Measurements from ENCODE around the gene CSMD2. TPM values are rescaled to one million over a fixed set of nuclear protein-coding genes. Genes with fewer than 3 reads are reported as not detected.
"Not testable (repeated sequence)": the region's sequence is repeated elsewhere in the genome, so short reads cannot be mapped to it uniquely, and the experiment has no call there.

Gene CSMD2
- 1 to 10 TPM in 2 of 12 donors, under 1 TPM in 8, not detected in 2; 0.51 to 3.3 (median 0.85) TPM for polyA plus RNA-seq (ENCODE audit: insufficient read length in 12 of 12)
- long read RNA-seq, donor 1 = 0 reads
- long read RNA-seq, donor 2 = 0 reads
- long read RNA-seq, donor 3 = 0 reads
- long read RNA-seq, donor 4 = 0 reads
- long read RNA-seq, donor 5 = 0 reads
- long read RNA-seq, donor 6 = 0 reads
- long read RNA-seq, donor 7 = 0 reads
- long read RNA-seq, donor 8 = 0 reads
- long read RNA-seq, donor 9 = 0 reads
- long read RNA-seq, donor 10 = 0 reads
- long read RNA-seq, donor 11 = 0 reads

DNA sequence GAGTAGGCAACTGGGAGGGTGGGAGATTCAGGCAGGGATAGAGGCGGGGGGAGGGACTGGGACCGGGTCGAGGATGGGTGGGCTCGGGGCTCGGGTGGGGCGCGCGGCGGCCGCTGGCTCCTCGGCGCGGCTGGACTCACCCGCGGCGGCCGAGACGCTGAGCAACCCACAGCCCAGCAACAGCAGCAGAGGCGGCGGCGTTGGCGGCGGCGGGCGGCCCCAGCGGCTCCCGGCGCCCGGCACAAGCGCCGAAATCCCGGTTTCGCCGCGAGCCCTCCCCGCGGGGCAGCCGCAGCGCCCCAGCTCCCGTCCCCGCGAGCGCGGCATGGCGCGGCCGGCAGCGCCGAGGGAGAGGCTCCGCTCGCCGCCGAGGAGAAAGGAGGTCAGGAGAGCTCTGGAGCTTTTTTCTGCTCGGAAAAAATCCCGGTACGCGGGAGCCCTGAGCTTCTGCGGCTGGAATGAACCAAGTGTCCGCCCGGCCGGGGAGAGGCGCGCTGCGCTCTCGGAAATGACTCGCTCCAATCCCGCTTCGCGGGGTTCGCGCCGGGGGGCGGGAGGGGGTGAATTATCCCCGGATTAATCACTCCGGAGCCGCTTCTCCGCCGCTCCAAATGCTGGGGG is at the start of gene CSMD2:
Gene CSMD2 (minus strand): TSS at position 460 of the 621 bp plus-strand sequence. CDS start 133 bp downstream, at position 327.
- no peak for DNase-seq

GRCh38 chr1:34213956-34214355 is 48.9 kb upstream of the CSMD2 start:
- DNase-seq = no peak

DNA sequence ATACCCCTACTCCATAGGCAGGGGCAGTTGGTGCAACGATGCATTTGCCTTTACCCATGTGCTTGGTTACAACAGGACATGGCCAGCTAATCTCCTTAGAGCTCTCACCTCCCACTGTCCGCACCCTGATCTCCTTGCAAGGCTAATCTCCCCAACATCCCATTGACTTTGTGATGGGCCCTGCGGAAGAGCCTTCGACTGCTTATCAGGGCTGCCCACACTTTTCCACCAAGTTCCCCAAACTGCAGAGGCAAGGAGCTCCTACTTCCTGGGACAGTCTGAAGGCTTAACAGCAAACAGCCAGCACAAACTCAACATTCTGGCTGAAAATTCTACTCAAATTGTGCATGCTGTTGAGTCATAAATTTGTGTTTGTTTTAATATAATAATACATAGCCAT is 47.6 kb upstream of the CSMD2 start:
- no peak for DNase-seq

DNA sequence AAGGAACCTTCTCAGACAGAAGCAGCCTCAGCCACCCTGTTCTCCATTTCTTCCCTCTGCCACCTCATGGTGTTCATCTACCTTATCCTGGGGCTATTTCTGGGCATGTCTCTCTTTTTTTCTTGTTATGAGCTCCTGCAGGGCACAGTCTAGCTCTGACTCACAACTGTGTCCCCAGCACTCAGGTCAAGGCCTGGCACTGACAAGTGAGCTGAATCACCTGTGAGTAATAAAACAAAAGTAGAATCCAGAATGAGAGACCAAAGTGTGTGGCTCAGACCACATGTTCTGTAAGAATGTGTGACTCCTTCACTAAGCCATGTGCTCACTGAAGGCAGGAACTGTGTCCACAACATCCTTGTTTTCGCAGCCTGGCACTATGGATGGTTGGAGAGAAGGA is 34.9 kb upstream of the CSMD2 start:
- no peak for DNase-seq

- no peak for DNase-seq
Measured at GRCh38 chr1:34192621-34193020, 27.6 kb upstream of the CSMD2 start.

GRCh38 chr1:34190692-34191091 is 25.7 kb upstream of the CSMD2 start:
- DNase-seq = no peak

DNA sequence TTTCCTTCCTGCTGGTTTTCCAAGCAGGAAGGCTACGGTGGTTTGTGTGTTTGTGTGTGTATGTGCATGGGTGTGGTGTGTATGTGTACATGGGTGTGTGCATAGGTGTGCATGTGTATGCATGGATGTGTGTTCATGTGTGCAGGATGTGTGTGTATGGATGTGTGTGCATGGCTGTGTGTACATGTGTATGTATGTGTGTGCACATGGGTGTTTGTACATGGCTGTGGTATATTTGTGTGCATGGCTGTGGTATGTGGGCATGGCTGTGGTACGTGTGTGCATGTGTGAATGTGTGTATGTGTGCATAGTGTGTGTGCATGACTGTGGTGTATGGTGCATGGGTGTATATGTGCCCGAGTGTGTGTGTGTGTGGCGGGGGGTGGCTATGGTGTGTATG is 24.0 kb upstream of the CSMD2 start:
- no peak for DNase-seq

- no peak for DNase-seq
Measured at GRCh38 chr1:34188418-34188817, 23.4 kb upstream of the CSMD2 start.

- no peak for DNase-seq
Measured at GRCh38 chr1:34186741-34187494, 21.9 kb upstream of the CSMD2 start.

DNA sequence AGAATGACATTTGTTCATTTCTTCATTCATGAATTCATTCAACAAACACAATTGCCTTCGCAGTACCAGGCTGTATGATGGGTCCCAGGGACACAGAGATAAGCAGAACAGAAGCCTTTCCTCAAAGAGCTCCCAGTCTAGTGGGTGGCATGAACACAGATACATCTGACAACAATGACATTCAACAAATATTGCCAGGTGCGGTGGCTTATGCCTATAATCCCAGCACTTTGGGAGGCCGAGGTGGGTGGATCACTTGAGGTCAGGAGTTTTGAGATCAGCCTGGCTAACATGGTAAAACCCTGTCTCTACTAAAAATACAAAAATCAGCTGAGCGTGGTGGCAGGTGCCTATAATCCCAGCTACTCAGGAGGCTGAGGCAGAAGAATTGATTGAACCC is 18.4 kb upstream of the CSMD2 start:
- DNase-seq = not testable (repeated sequence)

- DNase-seq = no peak
Measured at GRCh38 chr1:34178072-34178471, 13.0 kb upstream of the CSMD2 start.

- no peak for DNase-seq
Measured at GRCh38 chr1:34176830-34177603, 12.0 kb upstream of the CSMD2 start, which contains the start of gene C1orf94. C1orf94 (plus strand) TSS chr1:34176907; CDS start chr1:34177790, 883 bp downstream.

GRCh38 chr1:34175744-34176143 is 10.7 kb upstream of the CSMD2 start:
- DNase-seq = no peak

GRCh38 chr1:34167389-34167788 is 2.4 kb upstream of the CSMD2 start:
- no peak for DNase-seq

DNA sequence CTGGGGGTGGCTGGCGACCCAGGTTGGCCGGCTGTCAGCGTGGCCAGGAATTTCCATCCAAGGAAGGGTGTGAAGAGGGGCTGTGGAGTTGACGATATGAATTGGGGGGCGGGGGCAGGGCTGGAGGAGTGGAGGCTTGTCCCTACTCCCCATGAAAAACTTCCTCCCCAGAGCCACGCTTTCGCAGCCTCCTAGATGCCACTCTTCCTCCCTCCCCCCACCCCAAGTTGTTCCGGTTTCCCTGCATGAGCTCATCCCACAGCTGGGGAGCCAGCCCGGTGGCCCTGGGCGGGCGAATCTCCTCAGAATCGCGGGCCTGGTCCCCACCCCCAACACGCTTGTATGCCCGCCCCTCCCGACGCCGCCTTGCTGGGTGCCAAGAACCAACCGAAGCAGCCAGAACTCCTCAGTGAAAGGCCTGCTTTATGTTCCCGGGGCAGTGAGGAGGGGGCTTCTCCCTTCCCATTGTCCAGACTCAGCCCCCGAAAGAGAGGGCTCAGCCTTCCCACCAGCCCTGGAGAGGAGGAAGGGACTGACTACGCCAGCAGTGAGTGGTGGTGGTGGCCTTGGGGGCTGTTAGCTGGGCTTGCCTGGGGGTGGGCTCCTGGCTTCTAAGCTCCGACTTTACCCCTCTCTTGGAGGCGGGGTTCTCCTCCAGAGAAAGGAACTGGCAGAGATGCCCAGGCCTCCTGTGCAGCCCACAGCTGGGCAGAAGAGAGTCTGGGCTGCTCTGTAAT is 1.8 kb upstream of the CSMD2 start:
- no peak for DNase-seq

- no peak for DNase-seq
Measured at GRCh38 chr1:34166191-34166624, 1.2 kb upstream of the CSMD2 start.

DNA sequence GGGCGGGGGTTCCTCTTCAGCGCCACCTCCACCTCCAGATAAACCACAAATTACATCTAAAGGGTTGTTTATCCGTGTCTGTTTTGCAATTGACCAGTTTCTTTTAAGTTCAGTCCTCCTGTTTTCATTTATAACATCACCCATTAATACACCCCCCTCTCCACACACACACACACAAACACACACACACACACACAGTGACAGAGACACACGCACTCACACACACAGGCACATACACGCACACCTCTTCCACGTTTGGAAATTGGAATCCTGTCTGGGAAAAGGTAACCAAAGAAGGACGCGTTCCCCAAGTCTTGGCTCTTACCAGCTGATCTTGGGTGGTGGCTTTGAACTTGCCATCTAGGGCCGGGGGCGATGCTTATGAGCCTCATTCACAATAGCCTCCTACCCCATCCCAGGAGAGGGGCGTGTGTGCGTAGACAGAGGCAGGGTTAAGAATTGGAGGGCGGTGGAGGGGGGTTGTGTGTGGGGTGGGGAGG is 442 bp upstream of the CSMD2 start:
- no peak for DNase-seq

GRCh38 chr1:34163792-34164731 is 968 bp downstream of the CSMD2 start:
- no peak for DNase-seq

DNA sequence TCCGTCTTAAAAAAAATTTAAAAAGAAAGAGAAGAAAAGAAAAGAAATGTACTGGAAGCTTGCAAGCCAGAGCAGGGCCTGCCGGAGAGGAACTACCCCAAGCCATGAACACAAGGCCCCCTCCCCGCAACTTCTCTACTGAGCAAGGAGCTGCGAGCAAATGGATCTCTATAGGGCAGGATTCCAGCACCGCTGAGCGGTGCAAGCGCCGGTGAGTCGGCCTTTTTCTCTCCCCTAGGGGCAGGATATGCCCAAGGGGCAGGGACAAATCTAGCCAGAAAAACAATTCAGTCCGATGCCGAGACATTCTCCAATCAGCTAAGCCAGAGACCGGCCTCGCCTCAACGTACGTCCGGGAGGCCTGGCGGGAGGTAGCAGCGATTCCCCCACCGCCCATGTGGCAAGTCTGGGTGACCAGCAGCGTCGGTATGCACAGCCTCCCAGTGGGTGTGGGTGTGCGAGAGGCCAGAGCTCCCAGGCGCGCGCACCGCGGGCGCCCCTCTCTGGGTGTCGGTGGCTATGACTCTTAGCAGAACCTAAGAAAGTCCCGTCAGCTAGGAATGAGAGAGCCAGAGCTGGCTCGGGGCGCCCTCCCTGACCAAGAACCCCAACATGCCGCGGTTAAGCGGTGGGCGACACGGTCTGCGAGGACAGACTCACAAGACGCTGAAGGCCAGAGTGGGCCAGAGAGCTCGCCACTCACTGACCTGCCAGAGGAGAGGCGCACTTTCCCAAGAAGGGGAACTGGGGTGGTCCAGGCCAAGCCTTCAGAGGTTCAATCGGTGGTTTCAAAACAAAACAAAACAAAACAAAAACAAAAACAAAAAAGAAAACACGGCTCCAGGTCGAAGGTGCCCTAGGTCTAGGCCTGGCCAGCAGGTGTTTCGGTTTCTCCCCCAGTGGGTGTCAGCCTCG is 1.9 kb downstream of the CSMD2 start:
- DNase-seq = peak; percentile 44
